ENCODE measurements around the gene BEGAIN. TPM values are rescaled to one million over a fixed set of nuclear protein-coding genes. Genes with fewer than 3 reads are reported as not detected.
A peak's percentile ranks its signal among the peaks of the same experiment; 100 is the strongest.

The BEGAIN gene
- total RNA-seq, 4 donors from 2014 or later = 0.25 to 0.49 (median 0.26) TPM; not detected in 1

GRCh38 chr14:100531152-100532121, 55.8 kb downstream of the BEGAIN start:
- no peak overlapping the region for H3K4me3 ChIP-seq
- in situ Hi-C loops (cut with MboI; ENCODE audit: low sequenced_read_pairs in 4 of 4) = no loop called here
- intact Hi-C loops (cut with DNase I; ENCODE audit: low total_unique reads) = no loop called here
- H3K4me1 ChIP-seq = peaks cover 0 to 7% of the 10 kb centered on the region in 2 donors
- H3K36me3 ChIP-seq = peaks cover 3 to 9% of the 10 kb centered on the region in 2 donors
- DNase-seq = peak; percentile 1 to 6
- no peaks in the 10 kb centered on the region for H3K9me3 ChIP-seq
- no peak for ATAC-seq
- no peak overlapping the region for H3K27ac ChIP-seq
- TF ChIP-seq POLR2A (IDR thresholded peaks at IDR 0.05) = no peak
- TF ChIP-seq, protein P1, sequence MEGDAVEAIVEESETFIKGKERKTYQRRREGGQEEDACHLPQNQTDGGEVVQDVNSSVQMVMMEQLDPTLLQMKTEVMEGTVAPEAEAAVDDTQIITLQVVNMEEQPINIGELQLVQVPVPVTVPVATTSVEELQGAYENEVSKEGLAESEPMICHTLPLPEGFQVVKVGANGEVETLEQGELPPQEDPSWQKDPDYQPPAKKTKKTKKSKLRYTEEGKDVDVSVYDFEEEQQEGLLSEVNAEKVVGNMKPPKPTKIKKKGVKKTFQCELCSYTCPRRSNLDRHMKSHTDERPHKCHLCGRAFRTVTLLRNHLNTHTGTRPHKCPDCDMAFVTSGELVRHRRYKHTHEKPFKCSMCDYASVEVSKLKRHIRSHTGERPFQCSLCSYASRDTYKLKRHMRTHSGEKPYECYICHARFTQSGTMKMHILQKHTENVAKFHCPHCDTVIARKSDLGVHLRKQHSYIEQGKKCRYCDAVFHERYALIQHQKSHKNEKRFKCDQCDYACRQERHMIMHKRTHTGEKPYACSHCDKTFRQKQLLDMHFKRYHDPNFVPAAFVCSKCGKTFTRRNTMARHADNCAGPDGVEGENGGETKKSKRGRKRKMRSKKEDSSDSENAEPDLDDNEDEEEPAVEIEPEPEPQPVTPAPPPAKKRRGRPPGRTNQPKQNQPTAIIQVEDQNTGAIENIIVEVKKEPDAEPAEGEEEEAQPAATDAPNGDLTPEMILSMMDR (IDR thresholded peaks at IDR 0.05 in 4 of 5, conservative IDR thresholded peaks at IDR 0.05 in 1 of 5) = no peak
- no peaks in the 10 kb centered on the region for H3K27me3 ChIP-seq

- DNase-seq (peak in 1 of 2 donors; percentile 5), ATAC-seq (no peak)
- in situ Hi-C loops (cut with MboI; ENCODE audit: low sequenced_read_pairs in 4 of 4) = no loop called here
- Histone ChIP-seq H3K9me3 (no peaks in the 10 kb centered on the region), H3K27ac (no peak overlapping the region), H3K4me1 (peaks cover 0 to 7% of the 10 kb centered on the region in 2 donors), H3K4me3 (no peak overlapping the region), H3K36me3 (peaks cover 3 to 9% of the 10 kb centered on the region in 2 donors), H3K27me3 (no peaks in the 10 kb centered on the region)
- intact Hi-C loops (cut with DNase I; ENCODE audit: low total_unique reads) = no loop called here
- TF ChIP-seq, protein P1 (IDR thresholded peaks at IDR 0.05 in 4 of 5, conservative IDR thresholded peaks at IDR 0.05 in 1 of 5) = no peak
These were observed 56.7 kb downstream of the BEGAIN start for GRCh38 chr14:100530270-100531072.

DNA sequence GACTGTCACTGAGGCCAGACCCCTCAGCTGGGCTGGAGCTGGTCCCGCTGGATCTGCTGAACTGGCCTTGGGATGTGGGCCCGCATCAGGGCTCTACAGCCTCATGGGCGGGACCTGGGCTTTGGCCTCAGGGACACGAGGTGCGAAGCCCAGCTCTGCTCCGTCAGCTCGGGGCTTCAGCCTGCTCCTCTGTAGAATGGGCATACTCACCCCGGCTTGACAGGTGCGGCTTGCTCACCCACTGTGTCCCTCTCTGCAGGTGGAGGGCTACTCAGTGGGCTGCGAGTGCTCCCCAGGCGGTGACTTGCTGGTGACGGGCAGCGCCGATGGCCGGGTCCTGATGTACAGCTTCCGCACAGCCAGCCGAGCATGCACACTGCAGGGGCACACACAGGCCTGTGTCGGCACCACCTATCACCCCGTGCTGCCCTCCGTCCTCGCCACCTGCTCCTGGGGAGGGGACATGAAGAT, 57.6 kb downstream of the BEGAIN start:
- in situ Hi-C loops (cut with MboI; ENCODE audit: low sequenced_read_pairs in 4 of 4) = no loop called here
- H3K4me1 ChIP-seq = peaks cover 0 to 7% of the 10 kb centered on the region in 2 donors
- no peaks in the 10 kb centered on the region for H3K27me3 ChIP-seq
- no peak overlapping the region for H3K4me3 ChIP-seq
- H3K9me3 ChIP-seq = no peaks in the 10 kb centered on the region
- H3K27ac ChIP-seq = no peak overlapping the region
- no peak for TF ChIP-seq POLR2A (IDR thresholded peaks at IDR 0.05)
- TF ChIP-seq, protein P1 (IDR thresholded peaks at IDR 0.05 in 4 of 5, conservative IDR thresholded peaks at IDR 0.05 in 1 of 5) = no peak
- ATAC-seq (no peak), DNase-seq (peak in 1 of 2 donors; percentile 4)
- intact Hi-C loops (cut with DNase I; ENCODE audit: low total_unique reads) = no loop called here
- peaks cover 3 to 9% of the 10 kb centered on the region in 2 donors for H3K36me3 ChIP-seq

DNA sequence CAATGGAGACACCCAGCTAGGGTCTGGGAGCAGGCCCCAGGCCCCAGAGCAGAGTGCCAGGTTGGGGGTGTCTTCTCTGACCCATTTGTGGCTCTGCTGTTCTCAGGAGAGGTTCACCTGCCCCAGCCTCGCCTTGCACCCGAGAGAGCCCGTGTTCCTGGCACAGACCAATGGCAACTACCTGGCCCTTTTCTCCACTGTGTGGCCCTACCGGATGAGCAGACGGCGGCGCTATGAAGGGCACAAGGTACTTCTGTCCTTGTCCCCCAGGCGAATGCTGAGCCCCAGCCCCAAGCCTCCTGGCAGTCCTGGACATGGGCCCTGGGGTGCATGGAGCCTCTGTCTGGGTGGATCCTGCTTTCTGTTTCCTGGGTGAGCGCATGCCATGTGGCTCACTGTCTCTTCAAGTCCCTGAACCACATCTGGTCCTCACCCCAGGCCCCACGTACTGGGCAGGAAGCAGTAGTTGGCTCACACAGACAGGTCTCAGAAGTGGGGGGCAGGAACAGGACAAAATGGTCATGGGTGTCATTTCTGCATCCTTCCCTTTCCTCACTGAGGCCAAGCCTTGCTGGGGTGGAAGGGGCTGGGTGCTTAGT, 58.2 kb downstream of the BEGAIN start:
- no peak for TF ChIP-seq POLR2A (IDR thresholded peaks at IDR 0.05)
- TF ChIP-seq, protein P1 (IDR thresholded peaks at IDR 0.05 in 4 of 5, conservative IDR thresholded peaks at IDR 0.05 in 1 of 5) = no peak
- Histone ChIP-seq H3K36me3 (peaks cover 3 to 9% of the 10 kb centered on the region in 2 donors), H3K27ac (no peak overlapping the region), H3K4me1 (peaks cover 0 to 7% of the 10 kb centered on the region in 2 donors), H3K27me3 (no peaks in the 10 kb centered on the region), H3K9me3 (no peaks in the 10 kb centered on the region), H3K4me3 (no peak overlapping the region)
- in situ Hi-C loops (cut with MboI; ENCODE audit: low sequenced_read_pairs in 4 of 4) (no loop called here), intact Hi-C loops (cut with DNase I; ENCODE audit: low total_unique reads) (no loop called here)
- ATAC-seq (no peak), DNase-seq (peak in 1 of 2 donors; percentile 4)

All from gastrocnemius medialis (tissue), 4 donors.